GM19452 (cell line): Measurements from ENCODE around the gene LRP6.
A peak's percentile ranks its signal among the peaks of the same experiment; 100 is the strongest.
"Not testable (repeated sequence)": the region's sequence is repeated elsewhere in the genome, so short reads cannot be mapped to it uniquely, and the experiment has no call there.

Source experiments
- ATAC-seq: cut with Tn5 transposase; IDR thresholded peaks from one replicate; pipeline ENCODE4 v1.9.1; 2021; ENCODE audit not compliant: unreplicated experiment

The LRP6 gene

GRCh38 chr12:12182703-12183365 is 84.0 kb downstream of the LRP6 start:
- ATAC-seq = no peak

DNA sequence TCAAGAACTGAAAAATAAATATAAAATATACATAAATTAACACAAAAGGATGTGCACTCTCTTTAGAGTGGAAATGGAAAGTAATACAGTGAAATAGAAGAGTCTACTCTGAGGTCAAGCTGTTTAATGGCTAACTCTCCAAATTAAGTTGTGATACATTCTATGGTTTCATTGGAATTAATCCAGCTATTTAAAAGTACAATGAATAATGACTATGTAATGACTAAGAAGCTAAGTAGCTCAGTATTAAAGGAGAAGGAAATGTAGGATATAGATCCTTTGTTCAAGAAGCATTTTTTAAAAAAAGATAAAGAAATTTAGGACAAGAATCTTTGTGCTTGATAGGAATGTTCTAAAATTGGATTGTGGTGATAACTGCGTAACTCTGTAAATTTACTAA is 85.3 kb downstream of the LRP6 start:
- ATAC-seq = no peak

GRCh38 chr12:12180575-12180974 is 86.3 kb downstream of the LRP6 start:
- ATAC-seq = no peak

DNA sequence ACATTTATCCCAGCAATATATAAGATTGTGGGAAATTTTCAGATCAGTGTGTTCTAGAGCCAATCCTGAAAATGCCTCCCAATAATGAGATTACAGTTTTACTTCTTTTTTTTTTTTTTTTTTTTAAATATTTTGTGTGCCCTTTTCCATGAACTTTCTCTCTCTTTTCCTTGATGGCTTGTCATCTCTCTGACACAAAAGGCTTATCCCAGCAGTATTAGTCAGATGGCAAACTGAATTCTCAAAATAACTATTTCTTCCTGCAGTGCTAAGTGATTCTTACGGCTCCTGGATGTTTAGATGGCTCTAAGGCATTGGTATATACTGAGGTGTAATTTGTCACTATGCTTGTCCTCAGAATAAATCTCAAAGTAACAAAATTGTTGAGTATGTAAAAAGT is 86.7 kb downstream of the LRP6 start:
- no peak for ATAC-seq

DNA sequence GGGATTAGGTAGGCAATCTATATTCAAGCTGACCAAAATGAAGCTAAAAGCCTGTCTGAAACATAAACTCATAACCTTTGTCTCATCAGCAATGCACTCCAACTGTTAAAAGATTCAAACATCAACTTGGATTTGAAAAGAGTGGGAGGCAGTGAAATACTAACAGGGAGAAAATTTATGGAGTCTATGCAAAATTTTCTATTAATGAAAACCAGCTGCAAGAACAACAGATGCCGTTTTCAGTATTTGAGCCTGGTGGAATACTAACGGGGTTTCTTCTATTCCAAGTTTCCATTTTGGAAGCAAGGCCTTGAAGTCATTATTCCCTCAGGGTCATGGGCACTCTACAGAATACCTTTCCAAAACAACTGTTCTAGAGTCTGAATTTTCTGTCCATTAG is 88.3 kb downstream of the LRP6 start:
- no peak for ATAC-seq

GRCh38 chr12:12176402-12176801 is 90.4 kb downstream of the LRP6 start:
- no peak for ATAC-seq

- peak; percentile 88 for ATAC-seq
Observed at GRCh38 chr12:12171991-12172511, 94.8 kb downstream of the LRP6 start.

GRCh38 chr12:12167847-12168246 is 99.0 kb downstream of the LRP6 start:
- no peak for ATAC-seq

DNA sequence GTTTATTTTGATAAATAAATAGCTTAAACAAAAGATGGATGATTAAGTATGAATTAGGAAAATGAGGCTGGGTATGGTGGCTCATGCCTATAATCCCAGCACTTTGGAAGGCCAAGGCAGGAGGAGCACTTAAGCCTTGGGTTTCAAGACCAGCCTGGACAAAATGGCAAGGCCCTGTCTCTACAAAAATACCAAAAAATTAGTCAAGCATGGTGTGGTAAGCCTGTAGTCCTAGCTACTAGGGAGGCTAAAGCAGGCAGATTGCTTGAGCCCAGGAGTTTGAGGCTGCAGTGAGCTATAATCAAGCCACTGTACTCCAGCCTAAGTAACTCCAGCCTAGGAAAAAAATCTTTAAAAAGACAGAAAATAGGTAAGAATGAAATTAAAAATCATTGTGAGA is 100.1 kb downstream of the LRP6 start:
- no peak for ATAC-seq

DNA sequence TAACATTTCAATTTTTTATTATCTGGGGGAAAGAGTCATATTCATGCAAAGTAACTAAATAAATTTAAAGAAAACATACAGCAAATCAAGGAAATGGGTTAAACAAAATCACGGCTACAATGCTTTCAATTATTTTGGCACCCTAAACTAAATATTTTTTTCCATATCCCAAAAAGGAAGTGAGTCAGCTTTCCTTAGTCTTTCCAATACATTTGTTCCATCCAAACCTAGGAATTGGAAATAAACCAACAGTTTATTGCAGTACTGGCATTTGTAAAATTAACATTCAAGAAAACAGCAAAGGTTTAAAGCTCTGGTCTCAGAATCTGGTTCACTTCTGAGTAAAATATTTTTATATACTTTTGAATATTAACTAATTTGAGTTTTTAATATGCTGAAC is 106.9 kb downstream of the LRP6 start:
- no peak for ATAC-seq

- no peak for ATAC-seq
Observed at GRCh38 chr12:12158858-12159257, 108.0 kb downstream of the LRP6 start.

DNA sequence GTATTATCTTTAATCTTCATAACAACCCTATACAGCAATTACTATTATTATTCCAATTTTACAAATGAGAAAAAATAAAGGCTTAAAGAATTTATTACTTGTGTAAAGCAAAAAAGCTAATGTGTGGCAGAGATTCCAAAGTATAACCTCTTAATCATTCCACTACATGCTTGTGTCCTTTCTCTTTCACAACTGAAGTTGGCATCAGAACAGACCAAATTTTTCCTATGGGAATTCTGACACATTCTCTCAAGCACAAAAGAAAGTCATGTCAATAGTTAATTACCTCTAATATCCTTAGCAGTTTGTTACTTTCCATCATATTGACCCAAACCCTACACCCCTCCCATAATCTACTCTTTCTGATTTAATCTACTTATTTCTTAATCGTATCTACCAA is 109.4 kb downstream of the LRP6 start:
- no peak for ATAC-seq

DNA sequence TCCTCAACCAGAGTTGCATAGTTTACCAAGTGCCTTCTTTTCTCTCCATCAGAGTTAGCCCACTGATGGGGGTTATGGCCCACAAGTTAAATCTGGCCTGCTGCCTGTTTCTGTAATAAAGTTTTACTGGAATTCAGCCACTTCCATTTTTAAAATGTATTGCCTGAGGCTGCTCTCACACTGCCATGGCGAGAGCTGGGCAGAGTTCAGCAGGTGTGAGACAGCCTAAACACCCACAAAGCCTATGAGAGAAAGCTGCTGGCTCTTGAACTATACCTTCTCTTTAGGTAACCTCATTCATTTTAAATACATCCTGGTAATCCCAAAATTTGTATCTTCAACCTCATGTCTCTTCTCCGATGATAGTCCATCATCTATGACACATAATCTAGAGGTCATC is 110.0 kb downstream of the LRP6 start:
- ATAC-seq = no peak

GRCh38 chr12:12156116-12156515 is 110.7 kb downstream of the LRP6 start:
- no peak for ATAC-seq

DNA sequence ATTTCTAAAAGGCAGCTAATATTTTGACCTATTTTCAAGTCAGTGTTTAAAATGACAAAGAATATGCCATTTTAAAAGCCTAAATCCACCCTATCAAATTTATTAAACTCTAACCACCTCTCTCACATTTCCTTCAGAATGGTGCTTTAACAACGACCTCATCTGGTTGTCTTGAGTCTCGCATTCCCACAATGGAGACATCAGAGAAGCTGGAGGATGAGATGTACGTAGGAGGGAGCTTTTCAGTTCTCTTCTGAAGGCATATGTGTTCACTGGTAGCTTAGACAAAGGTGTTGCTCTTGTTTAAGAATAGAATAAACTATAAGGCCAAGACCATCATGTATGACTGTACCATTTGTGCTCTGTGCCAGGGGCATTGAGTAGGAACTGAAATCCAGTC is 113.2 kb downstream of the LRP6 start:
- ATAC-seq = no peak

GRCh38 chr12:12147111-12147510 is 119.7 kb downstream of the LRP6 start:
- ATAC-seq = no peak

GRCh38 chr12:12144531-12144930 is 122.3 kb downstream of the LRP6 start:
- not testable (repeated sequence) for ATAC-seq

DNA sequence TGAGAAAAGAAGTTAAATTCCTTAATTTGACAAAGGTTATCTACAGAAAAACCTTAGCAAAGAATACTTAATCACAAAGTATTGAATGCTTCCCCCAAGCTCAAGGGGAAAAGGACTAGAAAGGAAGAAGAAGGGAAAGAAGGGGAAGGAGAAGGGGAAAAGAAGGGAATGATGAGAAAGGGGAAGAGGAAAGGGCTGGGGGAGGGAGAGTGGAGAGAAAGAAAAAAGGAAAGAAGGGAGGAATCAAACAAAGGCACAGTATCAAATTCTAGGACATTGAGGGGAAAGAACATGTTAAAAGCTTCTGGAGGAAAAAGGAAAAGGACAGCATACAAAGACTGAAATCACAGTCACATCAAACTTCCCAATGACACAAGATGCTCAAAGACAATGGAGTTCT is 125.8 kb downstream of the LRP6 start:
- ATAC-seq = no peak

- no peak for ATAC-seq
Observed at GRCh38 chr12:12138203-12139154, 128.4 kb downstream of the LRP6 start.

DNA sequence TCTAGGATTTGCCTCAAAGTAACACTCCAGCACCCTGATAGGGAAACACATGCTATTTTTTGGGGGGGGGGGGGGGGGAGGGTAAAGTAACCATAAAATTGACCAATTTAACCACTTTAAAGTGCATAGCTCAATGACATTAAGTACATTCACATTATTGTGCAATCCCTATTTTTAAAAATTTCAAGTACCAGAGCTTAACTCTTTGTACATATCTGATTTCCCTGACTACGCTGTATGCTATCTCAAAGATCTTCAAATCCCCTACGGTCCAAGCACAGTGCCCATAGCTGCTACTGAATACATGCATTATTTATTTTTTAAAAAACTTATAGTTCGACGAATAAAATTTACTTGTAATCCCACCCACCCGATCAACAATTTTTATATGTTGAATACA is 133.1 kb downstream of the LRP6 start:
- ATAC-seq = no peak

DNA sequence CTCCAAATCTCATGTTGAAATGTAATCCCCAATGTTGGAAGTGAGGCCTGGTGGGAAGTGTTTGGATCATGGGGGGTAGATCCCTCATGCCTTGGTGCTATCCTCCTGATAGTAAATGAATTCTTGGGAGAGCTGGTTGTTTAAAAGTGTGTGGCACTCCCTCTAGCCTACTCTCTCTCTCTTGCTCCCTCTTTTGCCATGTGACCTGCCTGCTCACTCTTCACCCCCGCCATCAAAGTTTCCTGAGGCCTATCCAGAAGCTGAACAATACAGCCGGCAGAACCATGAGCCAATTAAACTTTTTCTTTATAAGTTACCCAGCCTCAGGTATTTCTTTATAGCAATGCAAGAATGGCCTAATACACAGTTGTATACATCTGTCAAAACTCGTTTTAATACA is 133.6 kb downstream of the LRP6 start:
- no peak for ATAC-seq

GRCh38 chr12:12128670-12129069 is 138.2 kb downstream of the LRP6 start:
- ATAC-seq = no peak
